Skeletal muscle tissue (tissue), 4 donors: ENCODE results near the gene MEF2B. TPM values are rescaled to one million over a fixed set of nuclear protein-coding genes. Genes with fewer than 3 reads are reported as not detected.
A peak's percentile ranks its signal among the peaks of the same experiment; 100 is the strongest.

ENCODE experiments used
- H3K27ac ChIP-seq: one replicate; pipeline ENCODE4 v1.7.0; 2013; ENCODE audit warnings: mild to moderate bottlenecking, low read depth, low read length, inconsistent platforms
- H3K27me3 ChIP-seq, 3 donors: one replicate each; pipeline ENCODE4 v1.7.0; 2013; ENCODE audit warnings: low read length in 3 of 3; ENCODE audit not compliant: control insufficient read depth in 3 of 3, insufficient read depth in 3 of 3
- H3K36me3 ChIP-seq, 3 donors: one replicate each; pipeline ENCODE4 v1.7.0; 2013; ENCODE audit warnings: low read length in 3 of 3; ENCODE audit not compliant: control insufficient read depth in 3 of 3, insufficient read depth in 3 of 3
- H3K4me1 ChIP-seq, 3 donors: one replicate each; pipeline ENCODE4 v1.7.0; 2013; ENCODE audit warnings: low read length in 3 of 3, mild to moderate bottlenecking in 3 of 3; ENCODE audit not compliant: control insufficient read depth in 3 of 3, insufficient read depth in 3 of 3
- H3K4me3 ChIP-seq, 3 donors: one replicate each; pipeline ENCODE4 v1.7.0; 2013; ENCODE audit warnings: low read length in 3 of 3
- H3K9ac ChIP-seq, 3 donors: one replicate each; pipeline ENCODE4 v1.7.0; 2013; ENCODE audit warnings: low read length in 3 of 3, mild to moderate bottlenecking in 3 of 3, moderate library complexity in 2 of 3, low read depth in 1 of 3
- H3K9me3 ChIP-seq, 3 donors: one replicate each; pipeline ENCODE4 v1.7.0; 2013; ENCODE audit warnings: low read length in 3 of 3; ENCODE audit not compliant: control insufficient read depth in 3 of 3
- total RNA-seq: library from RNA; depleted of rRNA; stranded (reverse); fragments of >200 nt; gene quantifications from one replicate; pipeline ENCODE4 v1.2.3, GENCODE V29; 2014
- donor health status: Osteomylitis.

Gene MEF2B
- not detected for total RNA-seq

DNA sequence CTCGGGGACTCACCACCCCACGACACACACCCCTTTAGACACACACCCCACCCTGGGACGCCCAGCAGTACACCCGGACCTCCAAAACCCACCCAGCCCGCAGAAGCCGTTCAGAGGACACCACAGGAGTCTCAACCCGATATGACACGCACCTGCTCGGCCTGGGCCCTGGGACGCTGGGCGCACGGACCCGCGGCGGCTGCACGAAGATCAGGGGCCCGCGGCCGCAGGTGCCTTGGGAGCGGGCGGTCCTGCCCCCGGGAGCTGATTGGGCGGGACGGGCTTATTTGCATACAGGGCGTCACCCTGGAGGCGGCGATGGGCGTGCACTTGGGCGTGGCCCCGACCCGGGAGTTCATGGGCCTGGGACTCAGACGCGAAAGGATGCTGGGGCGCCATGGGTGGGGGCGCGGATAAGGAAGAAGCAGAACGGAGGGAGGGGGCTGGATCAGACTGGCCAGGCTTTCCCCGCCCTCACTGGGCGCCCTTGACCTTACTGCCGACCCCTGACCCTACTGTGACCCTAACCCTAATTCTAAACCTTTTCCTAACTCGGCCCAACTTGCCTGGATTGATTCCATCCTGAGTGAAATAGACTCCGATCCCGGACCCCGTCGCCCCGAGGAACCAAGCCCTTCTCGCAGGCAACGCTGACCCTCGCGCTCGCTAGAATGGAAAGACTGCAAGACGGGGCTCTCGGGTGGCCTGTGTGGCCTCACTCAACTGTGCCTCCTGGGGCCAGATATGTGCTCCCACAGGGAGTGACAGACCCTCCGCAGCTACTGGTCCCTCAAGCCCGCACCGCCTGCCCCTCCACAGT is at the start of gene MEF2B:
MEF2B (minus strand) TSS at position 211 of the 820 bp plus-strand sequence. CDS start 19,528 bp downstream, outside the sequence.
- Histone ChIP-seq H3K36me3 (peaks cover 0 to 3% (median 0%) of the 10 kb centered on the region in 3 donors), H3K27ac (no peak within 1 kb of the TSS), H3K4me1 (peaks cover 20 to 28% (median 22%) of the 10 kb centered on the region in 3 donors), H3K27me3 (no peaks in the 10 kb centered on the region), H3K9me3 (no peaks in the 10 kb centered on the region), H3K4me3 (peak within 1 kb of the TSS; percentile 7 to 71 (median 70)), H3K9ac (peak within 1 kb of the TSS; percentile 22 to 71 (median 23))

- Histone ChIP-seq H3K9me3 (no peaks in the 10 kb centered on the region), H3K9ac (no peak overlapping the region), H3K36me3 (no peaks in the 10 kb centered on the region), H3K27me3 (peaks cover 14 to 31% (median 19%) of the 10 kb centered on the region in 3 donors), H3K27ac (no peak overlapping the region), H3K4me3 (no peak overlapping the region), H3K4me1 (no peaks in the 10 kb centered on the region)
Observed at GRCh38 chr19:19218911-19219310, 48.8 kb upstream of the MEF2B start.

DNA sequence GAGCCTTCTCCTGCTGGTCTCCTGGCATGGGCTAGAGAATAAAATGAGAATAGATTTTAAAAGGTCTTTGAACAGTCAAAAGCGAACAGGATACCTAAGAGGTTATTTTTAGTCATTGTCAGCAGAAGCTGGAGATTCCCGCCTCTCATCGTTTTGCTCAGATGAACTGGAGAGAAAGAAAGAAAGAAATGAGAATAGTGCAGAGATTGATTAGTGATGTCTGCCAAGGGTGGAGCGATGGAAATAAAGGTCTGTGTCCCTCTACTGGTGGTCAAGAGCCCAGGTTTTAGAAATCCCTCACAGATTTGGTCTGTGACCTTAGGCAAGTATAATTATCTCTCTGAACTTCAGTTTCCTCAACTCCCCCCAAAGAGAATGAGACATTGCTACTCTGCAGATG is 47.0 kb upstream of the MEF2B start:
- peaks cover 30 to 42% (median 34%) of the 10 kb centered on the region in 3 donors for H3K27me3 ChIP-seq

GRCh38 chr19:19215792-19216191 is 45.7 kb upstream of the MEF2B start:
- no peak overlapping the region for H3K27ac ChIP-seq
- H3K9me3 ChIP-seq, result no peaks in the 10 kb centered on the region
- no peak overlapping the region for H3K9ac ChIP-seq
- no peak overlapping the region for H3K4me3 ChIP-seq
- H3K4me1 ChIP-seq, result no peaks in the 10 kb centered on the region
- H3K36me3 ChIP-seq, result no peaks in the 10 kb centered on the region
- H3K27me3 ChIP-seq, result peaks cover 41 to 52% (median 43%) of the 10 kb centered on the region in 3 donors

More for the DNA sequence above, 47.0 kb upstream of the MEF2B start:
- no peaks in the 10 kb centered on the region for H3K36me3 ChIP-seq
- no peaks in the 10 kb centered on the region for H3K9me3 ChIP-seq
- H3K9ac ChIP-seq, result no peak overlapping the region
- H3K4me1 ChIP-seq, result no peaks in the 10 kb centered on the region
- H3K4me3 ChIP-seq, result no peak overlapping the region
- H3K27ac ChIP-seq, result no peak overlapping the region

GRCh38 chr19:19214892-19215291 is 44.8 kb upstream of the MEF2B start:
- H3K4me3 ChIP-seq, result no peak overlapping the region
- no peak overlapping the region for H3K27ac ChIP-seq
- no peaks in the 10 kb centered on the region for H3K4me1 ChIP-seq
- no peaks in the 10 kb centered on the region for H3K36me3 ChIP-seq
- no peak overlapping the region for H3K9ac ChIP-seq
- H3K9me3 ChIP-seq, result no peaks in the 10 kb centered on the region
- peaks cover 41 to 57% (median 47%) of the 10 kb centered on the region in 3 donors for H3K27me3 ChIP-seq

- Histone ChIP-seq H3K9ac (no peak overlapping the region), H3K4me3 (no peak overlapping the region), H3K36me3 (no peaks in the 10 kb centered on the region), H3K4me1 (no peaks in the 10 kb centered on the region), H3K27me3 (peaks cover 45 to 61% (median 51%) of the 10 kb centered on the region in 3 donors), H3K27ac (no peak overlapping the region), H3K9me3 (no peaks in the 10 kb centered on the region)
Observed at GRCh38 chr19:19214159-19214490, 44.1 kb upstream of the MEF2B start.

DNA sequence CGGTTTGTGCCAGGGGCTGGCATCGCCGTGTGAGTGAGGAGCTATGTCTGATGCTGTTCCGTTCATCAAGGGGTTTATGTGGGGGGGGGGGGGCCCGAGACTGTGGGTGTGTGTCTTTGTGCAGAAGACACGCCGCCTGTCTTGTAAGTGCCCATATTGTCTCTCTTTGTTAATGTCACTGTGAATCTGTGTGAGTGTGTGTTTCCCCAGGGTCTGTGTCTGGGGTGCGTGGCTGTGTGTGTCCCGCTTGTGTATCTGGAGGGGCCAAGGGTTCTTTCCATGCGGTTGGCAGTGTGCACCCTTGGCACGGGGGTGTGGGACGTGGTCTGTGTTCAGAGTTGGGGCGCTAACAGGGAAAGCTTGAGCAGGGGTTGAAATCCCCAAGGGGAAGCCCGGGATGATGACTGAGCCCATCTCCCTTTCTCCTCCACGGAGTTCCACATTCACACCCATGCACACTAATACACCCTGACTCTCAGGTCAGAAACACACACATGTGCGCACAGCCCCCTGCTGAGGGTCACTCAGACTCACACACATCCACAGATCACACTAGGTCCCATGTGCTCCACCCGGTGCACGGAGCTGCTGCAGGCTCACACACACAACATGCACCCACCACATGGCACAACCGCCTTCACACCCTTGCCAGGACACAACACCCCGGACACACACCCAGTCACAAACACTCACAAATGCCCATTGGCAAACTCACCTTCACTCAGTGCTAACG is 43.5 kb upstream of the MEF2B start:
- Histone ChIP-seq H3K36me3 (no peaks in the 10 kb centered on the region), H3K9ac (no peak overlapping the region), H3K4me1 (no peaks in the 10 kb centered on the region), H3K4me3 (no peak overlapping the region), H3K27me3 (peaks cover 45 to 63% (median 53%) of the 10 kb centered on the region in 3 donors), H3K27ac (no peak overlapping the region), H3K9me3 (no peaks in the 10 kb centered on the region)

DNA sequence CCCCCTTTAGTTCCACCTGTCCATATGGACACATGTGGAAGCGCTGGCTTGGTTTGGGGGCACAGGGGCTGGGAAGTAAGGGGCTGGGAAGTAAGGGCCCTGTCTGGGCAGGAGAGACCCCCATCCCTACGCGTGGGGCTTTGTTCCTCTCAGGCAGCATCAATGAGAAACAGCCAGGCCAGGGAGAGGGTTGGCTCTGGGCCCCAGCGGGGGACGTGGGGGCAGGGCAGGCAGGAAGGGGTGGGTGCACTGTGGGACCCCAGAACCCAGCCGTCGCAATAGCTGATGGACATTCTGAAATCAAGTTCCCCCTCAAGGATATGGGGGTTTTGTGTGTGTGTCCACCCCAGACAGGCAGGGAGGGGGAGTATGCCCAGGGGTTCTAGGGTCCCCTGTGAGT is 42.9 kb upstream of the MEF2B start:
- H3K27me3 ChIP-seq, result peaks cover 46 to 64% (median 52%) of the 10 kb centered on the region in 3 donors
- H3K9ac ChIP-seq, result no peak overlapping the region
- H3K9me3 ChIP-seq, result no peaks in the 10 kb centered on the region
- no peak overlapping the region for H3K27ac ChIP-seq
- no peak overlapping the region for H3K4me3 ChIP-seq
- no peaks in the 10 kb centered on the region for H3K36me3 ChIP-seq
- H3K4me1 ChIP-seq, result no peaks in the 10 kb centered on the region

GRCh38 chr19:19211499-19212420 is 41.7 kb upstream of the MEF2B start, which contains the start of gene NCAN:
Gene NCAN, plus strand, starts transcription at chr19:19211958. Its CDS starts 4,996 bp downstream, at chr19:19216954.
- peaks cover 55 to 72% (median 58%) of the 10 kb centered on the region in 3 donors for H3K27me3 ChIP-seq
- no peaks in the 10 kb centered on the region for H3K9me3 ChIP-seq
- no peak within 1 kb of the TSS for H3K4me3 ChIP-seq
- no peaks in the 10 kb centered on the region for H3K36me3 ChIP-seq
- H3K4me1 ChIP-seq, result peaks cover 0 to 5% (median 0%) of the 10 kb centered on the region in 3 donors
- H3K9ac ChIP-seq, result no peak within 1 kb of the TSS
- H3K27ac ChIP-seq, result no peak within 1 kb of the TSS
